Activated CD4-positive, alpha-beta T cell treated with anti-CD3 and anti-CD28 coated beads, Interleukin-2, amount 10 ng/mL, durations not matched to agents 24 days and 14 days (primary cell): ENCODE results near the gene PADI3. TPM values are rescaled to one million over a fixed set of nuclear protein-coding genes. Genes with fewer than 3 reads are reported as not detected.

Experiments
- DNase-seq: peaks from one replicate; pipeline ENCODE4 v3.0.0; 2022
- H3K27ac Mint-ChIP-seq: one replicate; pipeline ENCODE4 v1.8.0; 2022; ENCODE audit warnings: mild to moderate bottlenecking, mixed read lengths
- H3K27me3 Mint-ChIP-seq: one replicate; pipeline ENCODE4 v1.8.0; 2022; ENCODE audit warnings: mixed read lengths
- H3K36me3 Mint-ChIP-seq: one replicate; pipeline ENCODE4 v1.8.0; 2022; ENCODE audit warnings: low read depth, mild to moderate bottlenecking, mixed read lengths
- H3K4me1 Mint-ChIP-seq: one replicate; pipeline ENCODE4 v1.8.0; 2021; ENCODE audit warnings: mixed read lengths
- H3K4me3 Mint-ChIP-seq: one replicate; pipeline ENCODE4 v1.8.0; 2022; ENCODE audit warnings: mild to moderate bottlenecking, moderate library complexity, mixed read lengths
- H3K9me3 Mint-ChIP-seq: one replicate; pipeline ENCODE4 v1.8.0; 2021; ENCODE audit warnings: mixed read lengths
- intact Hi-C: fragments of 100-400 bp; cut with micrococcal nuclease; formaldehyde crosslinking; loops from one replicate; pipeline ENCODE4 v1.15.1; 2023
- total RNA-seq: library from RNA; stranded (reverse); gene quantifications from 2 replicates; pipeline ENCODE4 v1.2.3, GENCODE V29; 2022

Gene PADI3
- total RNA-seq, 1 donor from 2014 or later = not detected

DNA sequence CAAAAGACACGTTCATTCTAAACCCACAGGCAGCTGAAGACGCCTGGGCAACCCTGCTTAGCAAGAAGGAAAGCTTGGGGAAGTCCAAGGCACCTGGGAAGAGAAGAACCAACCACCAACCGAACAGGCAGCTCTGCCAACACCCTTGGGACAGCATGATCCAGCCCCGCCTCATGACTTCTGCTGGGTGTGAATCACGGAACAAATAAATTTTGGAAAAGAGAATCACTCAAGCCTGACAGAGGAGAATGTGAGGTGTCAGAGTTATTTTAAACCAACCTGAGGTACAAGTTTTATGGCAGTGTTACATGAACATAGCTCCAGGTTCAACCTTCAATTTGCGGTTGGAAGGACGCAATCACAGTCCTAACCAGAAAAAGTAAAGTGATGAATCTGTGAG lies 49.1 kb downstream of the PADI3 start:
- H3K27ac Mint-ChIP-seq = no peak overlapping the region
- H3K36me3 Mint-ChIP-seq = peaks cover 2% of the 10 kb centered on the region
- H3K4me3 Mint-ChIP-seq = no peak overlapping the region
- peaks cover 7% of the 10 kb centered on the region for H3K9me3 Mint-ChIP-seq
- no peaks in the 10 kb centered on the region for H3K27me3 Mint-ChIP-seq
- intact Hi-C loops = no loop called here
- DNase-seq = no peak
- no peaks in the 10 kb centered on the region for H3K4me1 Mint-ChIP-seq

GRCh38 chr1:17301767-17302166 lies 52.9 kb downstream of the PADI3 start:
- H3K27me3 Mint-ChIP-seq = no peaks in the 10 kb centered on the region
- no peak overlapping the region for H3K4me3 Mint-ChIP-seq
- no peak for DNase-seq
- H3K36me3 Mint-ChIP-seq = peaks cover 2% of the 10 kb centered on the region
- peaks cover 7% of the 10 kb centered on the region for H3K9me3 Mint-ChIP-seq
- H3K4me1 Mint-ChIP-seq = no peaks in the 10 kb centered on the region
- intact Hi-C loops = no loop called here
- H3K27ac Mint-ChIP-seq = no peak overlapping the region

DNA sequence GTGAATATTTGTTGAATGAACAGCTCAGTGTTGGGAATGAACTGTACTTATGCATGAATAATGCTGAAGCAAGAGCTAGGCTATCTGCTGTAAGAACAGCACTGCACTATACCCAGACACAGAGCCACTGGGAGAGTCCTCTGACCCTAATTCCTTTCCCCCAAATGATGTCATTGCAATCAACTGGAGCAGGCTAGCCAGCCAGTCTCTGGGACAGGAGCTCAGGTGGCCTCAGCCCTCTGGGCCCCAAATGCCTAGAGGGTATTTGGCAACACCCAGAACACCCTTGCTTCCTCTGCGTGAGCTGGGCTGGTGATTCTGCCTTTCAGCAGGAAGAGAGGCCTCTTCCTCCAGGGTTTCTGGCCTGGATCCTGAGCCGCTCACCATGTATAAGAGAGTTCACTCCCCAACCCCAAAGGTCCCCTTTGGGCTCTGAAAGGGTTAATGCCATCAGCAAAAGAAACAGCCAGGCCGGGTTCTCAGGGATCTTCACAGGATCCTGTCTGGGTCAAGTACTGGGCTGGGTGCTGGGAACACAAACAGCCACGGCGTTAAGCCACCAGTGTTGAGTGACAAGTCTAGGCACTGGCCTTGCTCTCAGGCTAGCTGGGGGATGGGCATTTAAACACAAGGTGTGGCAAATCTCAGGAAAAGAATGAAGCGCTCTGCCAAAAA lies 55.4 kb downstream of the PADI3 start:
- peaks cover 2% of the 10 kb centered on the region for H3K36me3 Mint-ChIP-seq
- H3K9me3 Mint-ChIP-seq = peaks cover 7% of the 10 kb centered on the region
- intact Hi-C loops = no loop called here
- H3K27me3 Mint-ChIP-seq = no peaks in the 10 kb centered on the region
- DNase-seq = no peak
- no peaks in the 10 kb centered on the region for H3K4me1 Mint-ChIP-seq
- H3K4me3 Mint-ChIP-seq = no peak overlapping the region
- no peak overlapping the region for H3K27ac Mint-ChIP-seq

DNA sequence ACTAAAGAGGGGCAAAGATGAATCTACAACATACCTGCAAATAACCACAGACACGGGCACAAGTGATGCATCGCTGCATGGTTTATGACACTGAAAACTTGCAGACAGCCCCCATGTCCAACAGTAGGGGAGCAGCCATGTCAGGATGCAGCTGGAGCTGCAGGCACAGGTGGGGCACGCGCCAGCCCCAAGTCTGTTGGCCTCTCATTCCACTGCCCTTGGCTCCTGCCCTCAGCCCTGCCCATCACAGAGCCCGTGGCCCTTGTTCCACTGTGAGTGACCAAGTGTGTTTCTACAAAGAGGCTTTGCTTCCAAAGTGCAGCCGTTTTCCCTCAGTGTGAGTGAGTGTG lies 55.9 kb downstream of the PADI3 start:
- no peak overlapping the region for H3K27ac Mint-ChIP-seq
- H3K4me3 Mint-ChIP-seq = no peak overlapping the region

GRCh38 chr1:17305576-17306095 lies 56.7 kb downstream of the PADI3 start:
- peaks cover 3% of the 10 kb centered on the region for H3K27me3 Mint-ChIP-seq
- no peak overlapping the region for H3K27ac Mint-ChIP-seq
- no peak for DNase-seq
- no peaks in the 10 kb centered on the region for H3K4me1 Mint-ChIP-seq
- H3K9me3 Mint-ChIP-seq = peaks cover 7% of the 10 kb centered on the region
- intact Hi-C loops = no loop called here
- no peak overlapping the region for H3K4me3 Mint-ChIP-seq
- H3K36me3 Mint-ChIP-seq = peaks cover 2% of the 10 kb centered on the region

More for the DNA sequence above, 55.9 kb downstream of the PADI3 start:
- Mint-ChIP-seq H3K9me3 (peaks cover 7% of the 10 kb centered on the region), H3K36me3 (peaks cover 2% of the 10 kb centered on the region), H3K4me1 (no peaks in the 10 kb centered on the region), H3K27me3 (no peaks in the 10 kb centered on the region)
- no peak for DNase-seq
- intact Hi-C loops = no loop called here

- DNase-seq = no peak
- Mint-ChIP-seq H3K4me1 (no peaks in the 10 kb centered on the region), H3K36me3 (peaks cover 2% of the 10 kb centered on the region), H3K9me3 (peaks cover 7% of the 10 kb centered on the region), H3K27ac (no peak overlapping the region), H3K27me3 (peaks cover 3% of the 10 kb centered on the region), H3K4me3 (no peak overlapping the region)
- intact Hi-C loops = no loop called here
Measured at GRCh38 chr1:17306407-17306806, 57.5 kb downstream of the PADI3 start.

DNA sequence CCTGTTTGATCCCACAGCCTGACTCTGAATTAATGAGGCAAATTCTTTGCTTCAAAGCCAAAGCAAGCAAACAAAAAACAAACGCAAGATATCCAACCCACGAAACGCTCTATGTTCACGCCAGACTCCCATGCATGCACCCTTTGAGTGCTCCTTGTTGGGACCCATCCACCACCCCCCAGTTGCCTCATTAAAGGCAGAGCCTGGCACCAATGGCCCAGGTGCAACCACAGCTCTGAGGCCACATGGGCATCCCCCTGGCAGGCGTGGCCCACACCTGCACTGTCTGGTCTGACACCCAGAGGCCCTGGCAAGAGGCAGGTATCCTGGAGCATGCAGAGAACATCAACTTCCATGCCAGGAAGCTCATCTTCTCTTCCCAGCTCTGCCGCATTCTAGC lies 58.0 kb downstream of the PADI3 start:
- H3K4me1 Mint-ChIP-seq = no peaks in the 10 kb centered on the region
- intact Hi-C loops = no loop called here
- peaks cover 3% of the 10 kb centered on the region for H3K27me3 Mint-ChIP-seq
- peaks cover 2% of the 10 kb centered on the region for H3K36me3 Mint-ChIP-seq
- no peak for DNase-seq
- no peak overlapping the region for H3K4me3 Mint-ChIP-seq
- H3K9me3 Mint-ChIP-seq = peaks cover 5% of the 10 kb centered on the region
- H3K27ac Mint-ChIP-seq = no peak overlapping the region

GRCh38 chr1:17307329-17307728 lies 58.4 kb downstream of the PADI3 start:
- Mint-ChIP-seq H3K27me3 (peaks cover 4% of the 10 kb centered on the region), H3K4me3 (no peak overlapping the region), H3K36me3 (no peaks in the 10 kb centered on the region), H3K9me3 (peaks cover under 1% of the 10 kb centered on the region), H3K27ac (no peak overlapping the region), H3K4me1 (peaks cover under 1% of the 10 kb centered on the region)
- DNase-seq = no peak
- intact Hi-C loops = no loop called here

- no peak within 1 kb of the TSS for H3K27ac Mint-ChIP-seq
- no peaks in the 10 kb centered on the region for H3K36me3 Mint-ChIP-seq
- intact Hi-C loops = no loop called here
- H3K4me1 Mint-ChIP-seq = peaks cover 2% of the 10 kb centered on the region
- no peak for DNase-seq
- no peak within 1 kb of the TSS for H3K4me3 Mint-ChIP-seq
- H3K27me3 Mint-ChIP-seq = peaks cover 7% of the 10 kb centered on the region
- H3K9me3 Mint-ChIP-seq = no peaks in the 10 kb centered on the region
Measured at GRCh38 chr1:17307946-17308345, 59.0 kb downstream of the PADI3 start, which contains the start of gene PADI4. Gene PADI4 (plus strand): TSS chr1:17308197. CDS start chr1:17308223, 26 bp downstream.

- Mint-ChIP-seq H3K27me3 (peaks cover 7% of the 10 kb centered on the region), H3K27ac (no peak overlapping the region), H3K36me3 (no peaks in the 10 kb centered on the region), H3K4me3 (no peak overlapping the region), H3K4me1 (peaks cover 2% of the 10 kb centered on the region), H3K9me3 (no peaks in the 10 kb centered on the region)
- DNase-seq = no peak
- intact Hi-C loops = no loop called here
Measured at GRCh38 chr1:17308593-17308992, 59.7 kb downstream of the PADI3 start.

DNA sequence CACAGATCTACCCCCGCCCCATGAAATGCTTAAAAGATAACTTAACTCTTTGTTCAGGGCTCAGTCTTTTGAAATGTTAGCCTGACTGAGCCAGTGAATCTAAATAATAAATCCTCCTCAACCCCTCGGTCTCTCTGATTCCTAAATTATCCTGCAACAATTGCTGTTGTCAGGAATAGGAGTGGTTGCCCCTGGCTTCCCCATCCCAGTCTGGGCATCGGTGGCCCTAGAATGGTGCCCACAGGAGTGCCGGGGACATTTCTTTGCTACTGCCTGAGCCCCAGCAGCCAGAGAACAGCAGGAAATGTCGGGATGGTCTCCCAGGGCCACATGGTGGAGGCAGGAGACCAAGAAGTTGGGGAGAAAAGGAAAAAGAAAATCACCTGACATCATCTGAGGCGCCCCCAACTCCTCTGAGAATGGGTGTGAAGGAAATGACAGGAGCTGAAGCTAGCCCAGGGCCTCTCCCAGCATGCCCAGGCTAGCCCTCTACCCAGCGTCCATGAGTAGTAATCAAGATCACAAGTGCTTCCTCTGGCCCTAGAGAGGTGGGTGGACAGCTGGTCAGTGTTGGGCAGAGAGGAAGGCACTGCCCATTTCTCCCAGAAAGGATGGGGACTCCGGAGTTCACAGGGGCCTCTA lies 60.6 kb downstream of the PADI3 start:
- Mint-ChIP-seq H3K27ac (no peak overlapping the region), H3K4me3 (no peak overlapping the region), H3K4me1 (peaks cover 2% of the 10 kb centered on the region)

DNA sequence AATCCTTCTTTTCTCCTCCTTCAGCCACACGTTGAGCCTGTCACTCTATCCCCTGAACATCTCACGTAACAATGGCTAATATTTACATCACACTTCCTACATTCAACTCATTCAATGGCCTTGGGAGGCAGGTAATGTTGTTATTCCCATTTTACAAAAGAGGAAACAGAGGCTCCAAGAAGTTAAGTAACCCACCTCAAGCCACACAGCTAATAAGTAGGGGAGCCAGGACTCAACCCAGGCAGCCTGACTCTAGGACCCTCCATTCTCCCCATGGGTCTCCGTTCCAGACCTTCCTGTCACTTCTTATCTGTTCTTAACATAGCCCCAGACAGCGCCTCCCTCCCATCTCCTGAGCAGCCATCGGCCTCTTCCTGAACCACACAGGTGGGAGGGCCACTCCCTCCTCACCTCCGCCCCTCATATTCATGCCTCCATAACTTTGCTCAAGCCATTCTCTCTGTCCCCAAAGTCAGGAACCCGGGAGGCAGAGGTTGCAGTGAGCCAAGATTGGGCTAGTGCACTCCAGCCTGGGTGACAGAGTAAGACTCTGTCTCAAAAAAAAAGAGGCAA lies 61.3 kb downstream of the PADI3 start:
- peaks cover 7% of the 10 kb centered on the region for H3K27me3 Mint-ChIP-seq
- no peaks in the 10 kb centered on the region for H3K9me3 Mint-ChIP-seq
- H3K36me3 Mint-ChIP-seq = no peaks in the 10 kb centered on the region
- DNase-seq = no peak
- H3K27ac Mint-ChIP-seq = no peak overlapping the region
- H3K4me3 Mint-ChIP-seq = no peak overlapping the region
- peaks cover 2% of the 10 kb centered on the region for H3K4me1 Mint-ChIP-seq
- intact Hi-C loops = no loop called here

More for the DNA sequence above, 60.6 kb downstream of the PADI3 start:
- peaks cover 7% of the 10 kb centered on the region for H3K27me3 Mint-ChIP-seq
- DNase-seq = no peak
- intact Hi-C loops = no loop called here
- no peaks in the 10 kb centered on the region for H3K36me3 Mint-ChIP-seq
- H3K9me3 Mint-ChIP-seq = no peaks in the 10 kb centered on the region

- Mint-ChIP-seq H3K36me3 (no peaks in the 10 kb centered on the region), H3K27ac (no peak overlapping the region), H3K4me1 (peaks cover 2% of the 10 kb centered on the region), H3K9me3 (no peaks in the 10 kb centered on the region), H3K27me3 (peaks cover 7% of the 10 kb centered on the region), H3K4me3 (no peak overlapping the region)
- no peak for DNase-seq
- intact Hi-C loops = no loop called here
Measured at GRCh38 chr1:17313530-17314309, 64.8 kb downstream of the PADI3 start.
